Non-pigmented ciliary epithelial cell (primary cell): ENCODE data around the gene RBPMS2.

ENCODE experiments used
- DNase-seq: peaks from one replicate; pipeline ENCODE4 v3.0.0-alpha.2; 2010; ENCODE audit warnings: low read depth

Gene RBPMS2

DNA sequence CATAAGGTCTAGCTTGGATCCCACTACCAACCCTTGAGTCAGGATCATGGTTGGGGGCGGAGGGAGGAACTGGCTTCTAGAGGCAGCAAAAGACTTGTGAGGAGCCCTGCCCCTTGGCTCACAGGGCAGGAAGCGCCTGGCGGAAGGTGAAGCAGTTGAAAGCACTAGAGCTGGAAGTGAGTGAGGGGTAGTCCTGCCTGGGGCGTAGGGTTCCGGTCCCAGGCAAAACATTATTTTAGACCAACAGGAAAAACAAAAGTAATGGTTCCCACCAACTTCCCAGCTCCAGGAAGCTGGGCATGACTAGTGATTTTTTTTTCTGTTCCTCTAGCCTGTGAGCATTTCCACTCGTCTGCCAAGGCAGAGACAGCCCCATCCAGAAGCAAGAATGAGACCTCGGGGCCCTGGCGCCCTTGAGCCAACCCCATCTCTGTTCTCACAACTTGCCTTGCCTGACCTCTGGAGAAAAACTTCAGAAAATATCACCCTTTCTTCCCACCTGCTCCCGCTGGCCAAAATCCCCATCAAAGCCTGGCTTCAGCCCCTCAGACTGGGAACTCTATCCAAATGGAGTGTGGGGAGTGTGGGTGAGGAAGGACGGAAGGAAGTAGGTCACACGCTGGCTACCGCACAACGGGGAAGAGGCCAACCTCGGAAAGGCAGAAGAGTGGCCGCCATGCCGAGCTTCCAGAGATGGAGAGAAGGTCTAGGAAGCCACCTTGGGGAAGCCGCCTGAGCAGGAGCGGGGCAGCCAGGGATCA is 57.5 kb downstream of the RBPMS2 start:
- no peak for DNase-seq

DNA sequence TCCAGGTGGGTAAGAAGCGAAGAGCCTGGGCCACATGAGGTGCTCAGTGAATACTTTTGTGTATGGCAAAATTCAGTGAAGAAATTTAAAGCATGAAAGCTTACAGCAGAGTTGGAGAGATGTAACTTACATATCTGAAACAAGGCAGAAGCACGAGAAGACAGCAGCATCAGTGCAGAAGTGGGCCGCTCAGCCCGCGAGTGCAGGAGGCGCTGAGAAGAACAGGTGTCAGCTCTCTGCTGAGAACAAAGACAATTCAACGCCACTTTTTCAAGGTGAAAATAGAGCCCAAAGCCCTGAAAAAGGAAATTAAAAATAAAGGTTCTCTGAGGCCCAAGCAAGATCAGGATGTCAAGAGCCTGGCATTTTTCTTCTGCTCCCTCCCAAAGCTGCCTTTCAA is 58.3 kb downstream of the RBPMS2 start:
- DNase-seq: no peak

DNA sequence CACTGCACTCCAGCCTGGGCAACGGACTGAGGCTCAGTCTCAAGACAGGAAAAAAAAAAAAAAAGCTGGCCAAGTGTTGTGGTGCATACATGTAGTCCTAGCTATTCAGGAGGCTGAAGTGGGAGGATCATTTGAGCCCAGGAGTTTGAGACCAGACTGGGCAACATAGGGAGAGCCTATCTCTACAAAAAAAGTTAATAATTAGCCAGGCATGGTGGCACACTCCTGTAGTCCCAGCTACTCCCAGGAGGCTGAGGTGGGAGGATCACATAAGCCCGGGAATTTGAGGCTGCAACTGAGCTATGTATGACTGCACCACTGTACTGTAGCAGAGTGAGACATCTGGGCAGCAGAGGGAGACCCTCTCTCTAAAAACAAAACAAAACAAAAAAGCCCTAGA is 58.9 kb downstream of the RBPMS2 start:
- no peak for DNase-seq

DNA sequence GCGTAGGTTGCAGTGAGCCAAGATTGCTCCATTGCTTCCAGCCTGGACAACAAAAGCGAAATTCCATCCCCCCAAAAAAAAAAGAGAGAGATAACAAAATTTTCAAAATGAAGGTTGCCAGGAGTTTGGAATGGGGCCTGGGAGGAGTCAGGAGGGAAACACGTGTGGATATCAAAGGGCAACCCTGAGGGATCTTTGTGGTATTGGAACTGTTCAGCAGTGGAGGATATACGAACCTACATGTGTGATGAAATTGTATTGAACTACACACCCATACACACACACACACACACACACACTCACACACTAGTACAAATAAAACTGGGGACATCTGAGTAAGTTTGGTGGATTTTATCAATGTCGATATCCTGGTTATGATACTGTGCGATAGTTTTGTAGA is 61.8 kb downstream of the RBPMS2 start:
- DNase-seq: no peak

DNA sequence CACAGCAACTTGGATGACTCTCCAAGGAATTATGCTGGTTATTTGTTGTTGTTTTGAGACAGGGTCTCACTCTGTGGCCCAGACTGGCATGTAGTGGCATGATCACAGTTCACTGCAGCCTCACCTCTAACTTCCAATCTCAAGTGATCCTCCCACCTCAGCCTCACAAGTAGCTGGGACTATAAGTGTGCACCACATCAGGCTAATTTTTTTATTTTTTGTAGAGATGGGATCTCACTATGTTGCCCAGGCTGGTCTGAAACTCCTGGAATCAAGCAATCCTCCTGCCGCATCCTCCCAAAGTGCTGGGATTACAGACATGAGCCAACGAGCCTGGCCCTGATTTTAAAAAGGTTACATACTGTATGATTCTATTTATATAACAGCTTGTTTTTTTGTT is 63.0 kb downstream of the RBPMS2 start:
- no peak for DNase-seq

DNA sequence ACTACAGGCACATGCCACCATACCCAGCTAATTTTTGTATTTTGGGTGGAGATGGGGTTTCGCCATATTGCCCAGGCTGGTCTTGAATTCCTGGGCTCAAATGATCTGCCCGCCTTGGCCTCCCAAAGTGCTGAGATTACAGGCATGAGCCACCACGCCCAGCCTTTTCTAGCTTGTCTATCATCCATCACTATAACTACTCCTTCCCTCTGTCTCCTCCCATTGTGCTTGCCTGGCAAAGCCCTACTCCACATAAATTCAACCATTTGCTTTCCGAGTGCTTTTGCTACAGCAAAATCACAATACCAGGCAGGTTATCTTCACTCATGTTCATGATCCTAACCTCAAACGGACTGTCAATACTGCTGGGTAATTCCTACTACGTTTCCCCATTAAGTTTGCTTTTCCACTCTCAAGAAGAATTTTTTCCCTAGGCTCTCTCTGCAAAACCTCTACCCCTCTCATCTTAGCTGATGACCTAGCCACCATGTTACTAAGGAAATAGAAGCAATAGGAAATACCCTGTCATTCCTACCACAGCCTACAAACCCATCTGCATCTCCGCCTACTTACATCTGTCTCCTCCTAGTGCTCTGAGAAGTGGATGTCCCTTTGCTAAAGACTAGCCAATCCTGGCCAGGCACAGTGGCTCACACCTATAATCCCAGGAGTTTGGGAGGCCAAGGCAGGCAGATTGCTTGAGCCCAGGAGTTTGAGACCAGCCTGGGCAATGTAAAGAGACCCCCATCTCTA is 64.5 kb downstream of the RBPMS2 start:
- DNase-seq: no peak

DNA sequence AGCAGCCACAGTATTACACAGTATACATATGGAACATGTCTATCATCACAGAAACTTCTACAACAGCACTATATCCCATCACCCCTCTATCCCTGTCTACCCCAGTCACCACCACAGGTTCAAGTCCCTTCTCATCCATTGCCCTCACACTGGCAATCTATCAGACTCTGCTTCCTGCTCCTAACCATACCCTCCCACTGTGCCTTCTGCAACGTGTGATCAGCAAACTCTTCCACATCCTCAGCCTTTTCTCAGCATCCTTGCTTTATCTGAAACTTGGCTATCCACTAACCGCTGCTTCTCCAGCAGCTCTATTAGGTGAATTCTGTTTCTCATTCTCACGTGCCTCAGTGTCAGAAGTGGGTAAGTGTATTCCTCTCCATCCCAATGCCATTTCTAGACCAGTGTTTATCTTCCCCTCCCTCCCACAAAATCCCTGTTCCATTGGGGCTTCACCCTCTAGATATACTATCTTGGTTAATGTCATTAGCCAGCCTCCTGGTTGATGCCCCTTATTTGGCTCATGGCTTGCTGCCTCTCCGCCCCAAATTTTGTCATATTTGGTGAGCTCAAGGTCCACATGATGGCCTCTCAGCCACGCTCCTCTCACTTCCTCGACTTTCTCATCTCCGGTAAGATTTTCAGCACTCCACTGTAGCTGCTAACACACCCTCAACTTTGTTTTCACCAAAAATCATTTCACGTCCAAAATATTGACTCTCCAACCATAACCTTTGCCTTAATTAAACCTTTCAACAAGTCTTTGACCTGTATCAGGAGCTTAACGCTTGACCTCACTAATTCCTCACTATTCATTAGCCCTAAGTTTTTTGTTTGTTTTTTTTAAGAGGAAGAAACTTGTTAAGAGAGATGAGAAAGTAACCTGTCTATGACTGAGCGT is 69.1 kb downstream of the RBPMS2 start:
- no peak for DNase-seq

DNA sequence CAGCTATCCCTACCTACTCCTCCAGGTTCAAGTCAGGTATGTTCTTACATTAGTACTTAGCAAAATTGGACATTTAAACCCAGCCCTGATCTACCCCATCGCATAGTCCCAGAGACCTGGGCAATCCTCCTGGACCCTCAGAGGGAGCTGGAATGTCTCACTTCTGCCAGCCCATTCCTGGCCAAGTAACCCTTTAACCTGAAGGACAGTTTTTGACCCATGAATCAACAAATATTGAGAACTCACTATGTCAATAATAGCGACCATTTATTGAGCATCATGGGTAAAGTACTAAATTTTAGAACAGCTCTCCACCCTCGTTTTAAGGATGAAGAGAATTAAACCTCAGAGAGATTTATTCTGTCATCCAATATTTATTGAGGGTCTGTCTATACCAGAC is 70.4 kb downstream of the RBPMS2 start:
- no peak for DNase-seq

DNA sequence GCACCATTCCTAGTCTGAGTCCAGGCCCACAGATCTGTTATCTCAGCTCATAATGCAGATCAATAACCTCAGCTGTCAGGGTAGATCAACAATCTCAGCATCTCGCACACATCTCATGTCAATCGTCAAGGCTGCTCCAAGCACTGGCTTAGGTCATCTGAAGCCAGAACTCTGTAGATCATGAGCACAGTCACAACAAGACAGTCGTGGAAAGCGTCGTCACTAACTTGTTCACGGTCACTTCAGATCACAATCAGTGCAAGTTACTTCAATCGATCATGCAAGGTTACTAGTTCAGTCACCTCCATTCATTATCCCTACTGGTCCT is 71.8 kb downstream of the RBPMS2 start:
- no peak for DNase-seq

DNA sequence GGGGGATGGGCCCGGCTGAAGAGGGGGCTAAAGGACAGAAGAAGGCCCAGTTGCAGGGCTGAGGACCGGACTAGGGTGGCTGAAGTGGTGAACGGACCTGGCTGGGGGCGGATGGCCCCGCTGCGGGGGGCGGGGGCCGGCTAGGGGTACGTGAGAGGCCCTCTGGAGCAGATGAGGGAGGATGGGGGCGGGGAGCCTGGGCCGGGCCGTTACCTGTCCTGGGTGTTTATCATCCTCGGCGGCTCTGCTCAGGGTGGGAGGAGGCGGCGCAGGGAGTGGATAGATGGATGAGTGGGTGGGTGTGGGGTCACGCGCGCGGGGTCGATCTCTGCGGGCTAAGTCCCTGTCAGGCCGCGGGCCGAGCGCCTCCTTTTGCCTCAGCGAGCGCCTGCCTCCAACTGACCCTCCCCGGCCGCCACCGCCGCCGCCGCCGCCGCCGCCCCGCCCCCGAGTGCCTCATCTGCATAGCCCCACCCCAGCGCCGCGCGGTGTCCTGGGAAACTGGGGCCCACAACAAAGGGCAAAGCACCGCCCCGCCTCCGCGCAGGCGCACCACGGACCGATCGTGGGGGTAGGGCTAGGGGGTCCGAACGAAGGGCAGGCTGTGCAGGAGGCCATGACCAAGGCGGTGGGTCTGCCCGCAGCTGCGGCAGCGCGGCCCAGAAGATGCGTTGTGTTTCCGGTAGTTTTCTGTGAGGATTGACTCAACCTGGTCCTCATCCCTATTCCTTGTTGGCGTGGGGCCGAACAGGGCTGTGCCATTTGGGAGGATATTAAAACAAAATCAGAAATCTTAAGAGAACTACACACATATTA is 72.4 kb downstream of the RBPMS2 start:
- peak; percentile 47 for DNase-seq

DNA sequence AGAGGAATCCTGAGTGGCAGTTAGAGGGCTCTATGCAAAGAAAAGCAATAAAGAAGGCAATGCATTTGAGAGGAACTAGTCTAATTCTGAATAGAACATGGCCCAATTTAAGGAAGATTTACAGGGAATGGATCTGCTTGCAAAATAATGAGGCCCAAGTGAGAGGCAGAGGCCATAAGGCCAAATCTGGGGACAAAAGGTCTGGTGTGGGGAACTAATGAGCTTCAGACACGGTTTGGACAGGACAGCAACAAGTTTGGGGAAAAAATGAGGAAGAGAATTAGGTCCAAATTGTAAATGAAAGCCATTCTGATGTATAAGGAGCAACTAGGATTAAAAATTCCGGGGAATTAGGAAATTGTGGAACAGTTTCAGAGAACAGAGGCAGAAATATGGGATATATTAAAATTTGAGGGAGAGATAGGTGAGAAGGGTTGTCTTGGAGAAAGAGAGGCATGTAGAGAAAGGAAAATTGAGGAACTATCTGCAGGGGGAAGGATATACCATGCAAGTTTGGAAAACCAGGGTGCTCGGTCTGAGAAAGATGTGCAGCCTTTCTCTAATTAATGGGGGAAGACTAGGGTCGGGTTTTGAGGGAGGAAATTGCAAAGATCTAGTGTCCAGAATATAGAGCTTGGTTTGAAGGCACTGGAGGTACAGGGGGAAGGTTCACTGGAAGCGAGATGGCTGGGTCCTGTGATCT is 73.8 kb downstream of the RBPMS2 start:
- no peak for DNase-seq

DNA sequence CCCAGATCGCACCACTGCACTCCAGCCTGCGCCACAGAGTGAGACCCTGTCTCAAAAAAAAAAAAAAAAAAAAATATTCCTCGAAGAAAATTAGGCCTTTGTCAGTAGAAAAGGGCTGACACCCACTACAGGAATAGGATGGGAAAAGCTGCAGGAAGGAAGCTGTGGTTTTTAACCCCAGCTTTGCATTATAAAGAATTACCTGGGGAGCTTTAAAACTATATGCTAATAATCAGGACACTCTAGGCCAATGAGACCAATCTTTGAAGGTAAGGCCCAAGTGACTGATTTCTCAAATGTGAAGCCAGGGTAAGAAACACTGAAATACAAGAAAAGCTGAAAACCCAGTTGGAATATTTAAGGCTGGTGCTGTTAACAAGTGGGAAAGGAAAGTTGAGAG is 74.3 kb downstream of the RBPMS2 start:
- no peak for DNase-seq

DNA sequence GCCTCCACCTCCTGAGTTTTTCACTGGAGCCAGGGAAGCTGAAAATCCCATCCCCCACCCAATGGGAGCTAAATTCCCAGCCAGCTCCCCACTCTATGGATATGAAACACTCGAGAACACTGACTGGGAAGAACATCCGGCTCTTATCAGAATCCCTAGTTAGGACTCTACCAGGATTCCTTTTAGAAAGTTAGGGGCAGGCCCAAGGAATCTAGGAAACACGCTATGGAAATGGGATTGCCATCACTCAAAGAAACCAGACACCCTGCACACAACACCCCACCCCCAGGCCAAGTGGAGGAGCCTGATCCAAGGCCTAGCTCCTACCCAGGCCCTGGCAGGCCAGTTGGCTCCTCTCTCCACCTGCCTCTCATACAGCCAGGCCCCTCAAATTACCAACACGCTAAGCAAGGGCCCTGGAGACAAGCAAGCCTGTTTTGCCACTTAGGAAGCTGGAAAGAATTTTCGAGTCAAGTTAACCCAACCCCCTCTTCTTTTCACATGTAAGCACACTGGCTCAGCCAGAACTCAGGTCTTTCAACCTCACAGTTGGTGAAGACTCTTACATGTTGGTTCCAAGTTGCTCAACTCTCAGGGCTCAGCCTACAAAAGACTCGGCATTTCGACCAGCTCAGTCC is 75.5 kb downstream of the RBPMS2 start:
- DNase-seq: no peak

DNA sequence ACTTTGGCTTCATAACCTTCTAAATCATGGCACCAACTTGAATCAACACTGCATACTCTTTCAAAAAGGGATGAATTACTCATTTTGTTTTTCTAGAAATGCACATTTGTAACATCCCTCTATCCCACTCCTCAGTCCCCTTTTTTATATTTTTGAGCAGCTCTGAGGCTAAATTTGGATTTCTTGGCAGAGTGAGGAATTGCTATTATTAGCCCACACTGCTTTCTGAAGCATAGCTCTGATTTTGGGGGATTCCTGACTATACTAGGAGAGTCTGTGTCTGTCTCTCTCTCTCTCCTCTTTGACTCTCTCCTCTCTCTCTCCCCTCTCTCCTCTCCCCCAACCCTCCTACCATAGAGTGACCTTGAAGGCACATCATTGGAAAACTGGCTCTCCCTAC is 76.6 kb downstream of the RBPMS2 start:
- no peak for DNase-seq

DNA sequence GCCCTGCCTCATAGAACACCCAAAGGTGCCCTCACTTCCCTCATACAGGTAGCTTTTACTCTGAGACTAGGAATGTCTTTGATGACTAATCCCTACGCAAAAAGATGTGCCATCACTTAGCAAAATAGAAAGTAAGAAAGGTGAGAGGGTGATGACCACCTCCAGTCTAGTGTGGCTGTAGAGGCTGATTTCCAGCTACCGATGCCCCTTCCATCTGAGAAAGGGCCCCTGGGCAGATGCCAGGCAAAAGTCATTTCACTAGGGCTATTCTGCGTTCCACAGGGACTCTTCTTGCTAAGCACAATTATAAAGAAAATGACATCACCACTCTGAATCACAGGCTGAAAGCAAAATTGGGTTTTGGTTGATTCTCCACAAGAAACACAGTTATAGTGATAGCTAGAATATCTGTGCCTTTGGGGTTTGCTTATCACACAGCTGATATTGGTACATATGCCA is 77.4 kb downstream of the RBPMS2 start:
- DNase-seq: no peak

DNA sequence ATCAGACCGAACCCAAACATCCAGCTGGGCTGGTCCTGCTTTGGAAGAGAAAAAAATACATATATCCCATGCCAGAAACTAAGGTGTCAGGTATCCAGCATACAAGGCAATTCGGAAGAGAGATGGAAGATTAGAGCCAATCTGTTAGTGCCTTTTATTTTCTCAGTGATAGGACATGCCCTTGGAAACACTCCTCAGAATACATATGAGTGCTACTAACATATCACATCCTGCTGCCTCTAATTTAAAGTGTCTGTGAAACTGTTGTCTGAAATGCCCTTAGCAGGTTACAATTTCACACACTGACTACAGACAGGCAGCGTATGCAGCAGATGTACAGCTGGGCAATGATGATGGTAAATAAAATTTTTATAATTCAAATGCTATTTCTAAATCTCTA is 78.9 kb downstream of the RBPMS2 start:
- DNase-seq: no peak

DNA sequence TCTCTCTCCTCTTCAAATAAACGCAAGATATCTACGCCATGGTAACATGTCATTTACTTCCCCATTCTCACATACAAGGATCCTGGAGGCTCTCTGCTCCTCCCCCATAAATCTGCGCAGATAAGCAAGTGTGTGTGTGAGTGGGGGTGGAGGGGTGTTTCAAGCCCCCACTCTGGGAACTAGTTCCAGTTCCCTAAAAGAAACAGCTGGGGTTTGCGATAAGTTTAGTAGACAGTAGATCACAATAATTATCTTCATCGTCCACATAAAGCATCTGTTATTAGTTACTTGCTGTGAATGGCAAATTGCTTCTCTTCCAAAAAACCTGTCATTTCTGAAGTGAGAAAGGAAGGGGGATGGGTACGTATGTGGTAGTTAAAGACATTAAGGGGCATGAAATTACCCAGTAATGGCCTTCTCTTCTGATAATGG is 79.8 kb downstream of the RBPMS2 start:
- no peak for DNase-seq

DNA sequence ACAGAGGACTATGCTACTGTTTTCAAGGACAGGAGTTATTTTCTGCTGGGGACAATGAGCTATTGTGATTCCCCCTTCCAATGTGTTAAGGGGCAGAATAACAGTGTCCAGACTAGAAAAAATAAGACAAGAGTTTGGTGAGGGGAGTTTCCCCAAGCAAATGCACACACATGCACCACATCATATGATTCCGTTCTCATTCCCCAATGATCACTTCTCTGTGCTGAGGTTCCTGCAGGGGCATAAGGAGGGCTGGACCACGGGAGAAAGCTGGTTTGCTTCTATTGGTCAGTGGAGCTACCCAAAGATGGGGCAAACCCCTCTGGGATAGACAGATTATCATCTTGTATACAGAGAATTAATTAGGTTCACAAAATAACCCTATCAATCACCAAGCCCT is 80.6 kb downstream of the RBPMS2 start:
- DNase-seq: no peak

DNA sequence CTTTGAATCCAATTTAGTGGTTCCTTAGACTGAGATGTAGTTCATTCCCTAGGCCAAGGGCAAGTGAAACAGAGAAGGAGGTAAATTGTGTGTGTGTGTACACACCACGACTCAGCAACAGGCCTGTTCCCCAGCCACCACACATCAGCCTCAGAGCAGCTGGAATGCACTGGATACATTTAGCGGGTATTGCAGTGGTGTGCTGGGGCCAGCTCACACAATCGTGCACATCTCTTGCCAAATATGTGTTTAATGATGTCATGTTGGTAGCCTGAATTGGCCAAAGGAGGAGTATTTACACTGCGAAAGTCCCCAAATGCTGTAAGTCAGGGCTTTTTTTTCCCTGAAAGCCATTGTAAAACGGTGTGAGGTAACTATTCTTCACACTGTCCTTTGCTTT is 82.3 kb downstream of the RBPMS2 start:
- DNase-seq: peak; percentile 55

DNA sequence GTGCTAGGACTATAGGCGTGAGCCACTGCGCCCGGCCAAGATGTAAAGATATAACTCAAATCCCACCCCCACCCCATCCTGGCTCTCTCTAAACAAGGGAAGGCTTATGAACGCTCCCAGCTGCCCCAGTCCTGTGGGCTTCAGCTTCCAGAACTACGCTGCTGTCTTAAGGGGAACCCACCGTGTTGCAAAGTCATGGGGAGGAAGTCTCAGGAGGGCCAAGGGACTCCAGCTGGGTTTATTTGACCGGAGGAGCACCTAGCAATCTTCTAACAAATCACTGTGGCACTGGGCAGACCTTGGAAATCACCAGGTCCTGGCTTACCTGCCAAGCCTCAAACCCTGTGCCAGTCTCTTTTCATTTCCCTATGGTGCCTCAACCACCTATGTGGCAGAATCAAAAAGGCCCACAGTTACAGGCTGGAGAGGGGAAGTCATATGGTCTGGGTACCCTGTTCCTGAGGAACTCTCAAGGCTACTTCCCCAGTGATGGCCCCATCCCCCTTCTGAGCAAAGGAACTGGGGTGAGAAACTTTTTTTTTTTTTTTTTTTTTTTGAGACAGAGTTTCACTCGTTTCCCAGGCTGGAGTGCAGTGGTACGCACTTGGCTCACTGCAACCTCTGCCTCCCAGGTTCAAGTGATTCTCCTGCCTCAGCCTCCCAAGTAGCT is 83.4 kb downstream of the RBPMS2 start:
- no peak for DNase-seq
